ENCODE results near the gene IRS1. TPM values are rescaled to one million over a fixed set of nuclear protein-coding genes. Genes with fewer than 3 reads are reported as not detected.

The IRS1 gene
- total RNA-seq, 1 donor from 2014 or later = 16.9 TPM

DNA sequence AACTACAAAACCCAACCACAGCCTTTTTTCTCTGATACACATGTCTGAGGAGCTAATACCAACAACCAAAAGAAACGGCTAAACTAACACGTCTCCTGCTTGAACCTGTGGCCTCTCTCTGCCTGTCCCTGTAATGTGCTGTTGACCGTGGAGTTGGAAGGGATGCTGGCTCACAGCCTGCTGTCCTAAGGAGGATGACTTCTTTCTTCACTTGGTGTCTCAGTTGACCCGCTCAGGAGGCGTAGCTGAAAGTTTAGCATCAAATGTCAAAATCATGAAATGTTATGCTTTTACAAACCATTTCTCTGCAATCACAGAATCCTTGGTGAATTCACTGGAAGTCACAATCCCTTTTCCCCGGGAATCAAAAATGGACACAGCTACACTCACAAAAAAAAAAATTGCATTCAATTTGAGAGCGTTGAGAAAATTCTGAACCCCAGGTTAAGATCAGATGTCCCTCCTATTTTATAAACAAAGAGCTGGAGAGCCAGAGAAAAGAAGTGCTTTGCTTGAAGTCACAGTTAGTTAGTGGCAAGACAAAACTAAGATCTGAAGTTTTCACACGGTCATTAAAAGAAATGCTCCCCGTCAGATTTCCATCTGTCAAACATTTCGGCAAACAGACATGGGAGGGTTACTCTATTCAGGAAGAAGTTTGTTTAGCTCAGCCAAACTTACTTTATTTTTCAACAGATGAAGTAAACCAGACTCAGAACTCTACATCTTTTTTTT, 74.3 kb downstream of the IRS1 start:
- peak overlapping the region in 1 of 2 donors; percentile 7 for H3K4me3 ChIP-seq

DNA sequence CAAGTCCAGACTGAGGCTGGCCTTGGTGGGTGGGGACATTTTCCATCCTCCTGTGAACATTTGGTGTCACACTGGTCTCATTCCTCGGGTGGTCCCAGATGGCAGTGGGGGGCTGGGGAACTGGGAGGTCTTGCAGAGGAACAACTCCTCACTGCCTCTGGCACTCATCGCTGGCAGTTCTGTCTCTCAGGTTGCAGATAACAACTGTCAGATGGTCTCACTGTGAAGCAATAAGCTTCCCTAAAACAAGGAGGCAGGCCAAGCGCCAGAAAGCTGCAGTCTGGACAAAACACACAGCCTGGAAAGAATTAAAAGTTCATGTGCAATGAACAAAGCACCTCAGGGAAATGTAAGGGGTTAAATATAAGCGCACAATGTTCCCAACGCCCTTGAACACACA, 78.1 kb downstream of the IRS1 start:
- H3K9me3 ChIP-seq = no peaks in the 10 kb centered on the region
- H3K4me1 ChIP-seq = peaks cover 29% of the 10 kb centered on the region
- H3K4me3 ChIP-seq = no peak overlapping the region
- no peaks in the 10 kb centered on the region for H3K36me3 ChIP-seq
- intact Hi-C loops (cut with DNase I) = no loop called here
- no peaks in the 10 kb centered on the region for H3K27me3 ChIP-seq
- no peak for DNase-seq (ENCODE audit: extremely low spot score in 2 of 2)
- TF ChIP-seq POLR2AphosphoS5 (IDR thresholded peaks at IDR 0.05; ENCODE audit: insufficient read depth in 1 of 2, low read depth in 1 of 2) = no peak
- TF ChIP-seq, protein P1, sequence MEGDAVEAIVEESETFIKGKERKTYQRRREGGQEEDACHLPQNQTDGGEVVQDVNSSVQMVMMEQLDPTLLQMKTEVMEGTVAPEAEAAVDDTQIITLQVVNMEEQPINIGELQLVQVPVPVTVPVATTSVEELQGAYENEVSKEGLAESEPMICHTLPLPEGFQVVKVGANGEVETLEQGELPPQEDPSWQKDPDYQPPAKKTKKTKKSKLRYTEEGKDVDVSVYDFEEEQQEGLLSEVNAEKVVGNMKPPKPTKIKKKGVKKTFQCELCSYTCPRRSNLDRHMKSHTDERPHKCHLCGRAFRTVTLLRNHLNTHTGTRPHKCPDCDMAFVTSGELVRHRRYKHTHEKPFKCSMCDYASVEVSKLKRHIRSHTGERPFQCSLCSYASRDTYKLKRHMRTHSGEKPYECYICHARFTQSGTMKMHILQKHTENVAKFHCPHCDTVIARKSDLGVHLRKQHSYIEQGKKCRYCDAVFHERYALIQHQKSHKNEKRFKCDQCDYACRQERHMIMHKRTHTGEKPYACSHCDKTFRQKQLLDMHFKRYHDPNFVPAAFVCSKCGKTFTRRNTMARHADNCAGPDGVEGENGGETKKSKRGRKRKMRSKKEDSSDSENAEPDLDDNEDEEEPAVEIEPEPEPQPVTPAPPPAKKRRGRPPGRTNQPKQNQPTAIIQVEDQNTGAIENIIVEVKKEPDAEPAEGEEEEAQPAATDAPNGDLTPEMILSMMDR (IDR thresholded peaks at IDR 0.05) = no peak
- TF ChIP-seq POLR2A (IDR thresholded peaks at IDR 0.05) = no peak
- H3K27ac ChIP-seq = no peak overlapping the region

More for the DNA sequence above, 74.3 kb downstream of the IRS1 start:
- no peaks in the 10 kb centered on the region for H3K27me3 ChIP-seq
- TF ChIP-seq POLR2AphosphoS5 (IDR thresholded peaks at IDR 0.05; ENCODE audit: insufficient read depth in 1 of 2, low read depth in 1 of 2) (no peak), POLR2A (IDR thresholded peaks at IDR 0.05) (no peak)
- TF ChIP-seq, protein P1 (IDR thresholded peaks at IDR 0.05) = no peak
- DNase-seq (ENCODE audit: extremely low spot score in 2 of 2) = no peak
- intact Hi-C loops (cut with DNase I) = no loop called here
- H3K27ac ChIP-seq = peak overlapping the region; percentile 28
- H3K4me1 ChIP-seq = peaks cover 29% of the 10 kb centered on the region
- H3K9me3 ChIP-seq = no peaks in the 10 kb centered on the region
- H3K36me3 ChIP-seq = no peaks in the 10 kb centered on the region

DNA sequence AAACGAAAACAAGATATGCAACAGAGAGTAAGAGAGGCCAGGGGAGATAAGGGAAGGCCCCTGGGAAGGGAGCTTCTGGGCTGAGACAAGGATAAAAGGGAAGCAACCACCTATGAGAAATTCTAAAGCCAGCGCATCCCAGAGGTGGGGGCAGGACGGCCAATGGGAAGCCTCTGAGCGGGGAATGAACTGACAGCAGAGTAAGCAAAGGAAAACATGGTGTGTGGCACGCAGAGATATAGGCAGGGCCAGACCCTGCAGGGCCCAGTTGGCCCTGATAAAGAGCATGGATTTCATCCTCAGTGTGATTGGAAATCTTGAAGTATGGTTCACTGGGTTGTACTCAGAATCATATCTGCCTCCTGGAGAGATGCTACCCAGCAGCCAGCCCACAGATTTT, 78.7 kb downstream of the IRS1 start:
- Histone ChIP-seq H3K36me3 (no peaks in the 10 kb centered on the region), H3K4me1 (peaks cover 26% of the 10 kb centered on the region), H3K4me3 (no peak overlapping the region), H3K9me3 (no peaks in the 10 kb centered on the region), H3K27ac (no peak overlapping the region), H3K27me3 (no peaks in the 10 kb centered on the region)
- intact Hi-C loops (cut with DNase I) = no loop called here
- no peak for DNase-seq (ENCODE audit: extremely low spot score in 2 of 2)
- TF ChIP-seq POLR2AphosphoS5 (IDR thresholded peaks at IDR 0.05; ENCODE audit: insufficient read depth in 1 of 2, low read depth in 1 of 2) (no peak), POLR2A (IDR thresholded peaks at IDR 0.05) (no peak)
- TF ChIP-seq, protein P1 (IDR thresholded peaks at IDR 0.05) = no peak

DNA sequence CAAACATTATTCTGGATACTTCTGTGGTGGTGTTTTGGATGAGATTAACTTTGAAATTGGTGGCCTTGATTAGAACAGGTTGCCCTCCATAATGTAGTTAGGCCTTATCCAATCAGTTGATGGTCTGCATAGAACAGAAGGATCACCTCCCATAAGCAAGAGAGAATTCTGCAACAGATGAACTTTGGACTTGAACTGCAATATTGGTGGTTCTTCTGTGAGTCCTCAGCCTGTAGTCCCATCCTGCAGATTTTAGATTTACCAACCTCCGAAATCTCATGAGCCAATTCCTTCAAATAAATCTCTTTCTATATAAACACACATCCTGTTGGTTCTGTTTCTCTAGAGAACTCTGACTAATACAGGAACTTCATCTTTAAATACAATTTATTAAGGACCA, 81.9 kb downstream of the IRS1 start:
- H3K4me1 ChIP-seq = no peaks in the 10 kb centered on the region
- no peaks in the 10 kb centered on the region for H3K27me3 ChIP-seq
- H3K27ac ChIP-seq = no peak overlapping the region
- DNase-seq (ENCODE audit: extremely low spot score in 2 of 2) = no peak
- intact Hi-C loops (cut with DNase I) = no loop called here
- TF ChIP-seq POLR2A (IDR thresholded peaks at IDR 0.05) = no peak
- no peak for TF ChIP-seq POLR2AphosphoS5 (IDR thresholded peaks at IDR 0.05; ENCODE audit: insufficient read depth in 1 of 2, low read depth in 1 of 2)
- TF ChIP-seq, protein P1 (IDR thresholded peaks at IDR 0.05) = no peak
- no peaks in the 10 kb centered on the region for H3K9me3 ChIP-seq
- H3K36me3 ChIP-seq = no peaks in the 10 kb centered on the region
- no peak overlapping the region for H3K4me3 ChIP-seq

DNA sequence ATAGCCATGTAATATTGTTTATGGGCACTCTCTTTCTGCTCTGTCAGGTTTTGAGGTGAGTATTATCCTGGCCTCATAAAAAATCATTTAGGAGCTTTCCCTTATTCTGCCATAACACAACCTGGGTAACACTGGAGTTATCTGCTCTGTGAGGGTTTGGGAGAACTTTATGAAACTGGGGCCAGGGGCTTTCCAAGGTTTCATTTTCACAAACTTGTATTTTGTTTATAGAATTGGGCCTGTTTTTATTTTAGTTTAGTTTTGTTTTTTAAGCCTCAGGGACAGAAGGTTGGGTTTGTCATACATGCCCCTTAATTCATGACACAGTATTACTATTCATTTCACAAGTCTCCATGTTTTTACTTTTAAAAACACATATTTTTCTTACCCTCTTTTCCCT, 83.5 kb downstream of the IRS1 start:
- intact Hi-C loops (cut with DNase I) = no loop called here
- H3K27me3 ChIP-seq = no peaks in the 10 kb centered on the region
- TF ChIP-seq POLR2A (IDR thresholded peaks at IDR 0.05) = no peak
- no peak for TF ChIP-seq POLR2AphosphoS5 (IDR thresholded peaks at IDR 0.05; ENCODE audit: insufficient read depth in 1 of 2, low read depth in 1 of 2)
- TF ChIP-seq, protein P1 (IDR thresholded peaks at IDR 0.05) = no peak
- no peaks in the 10 kb centered on the region for H3K9me3 ChIP-seq
- H3K27ac ChIP-seq = no peak overlapping the region
- no peak for DNase-seq (ENCODE audit: extremely low spot score in 2 of 2)
- no peak overlapping the region for H3K4me3 ChIP-seq
- H3K4me1 ChIP-seq = no peaks in the 10 kb centered on the region
- no peaks in the 10 kb centered on the region for H3K36me3 ChIP-seq

Data from vagina (tissue), 2 donors.